Natural killer cell (primary cell): Measurements from ENCODE around the gene ITGB5. TPM values are rescaled to one million over a fixed set of nuclear protein-coding genes. Genes with fewer than 3 reads are reported as not detected.

ENCODE experiments used
- ATAC-seq, 3 donors: fragments of 150-1000 bp in 2 of 3; fragments of 200-7000 bp in 1 of 3; cut with Tn5 transposase; 1 replicate in 1 of 3; 2 replicates in 2 of 3; pipeline ENCODE4 v1.10.0; 2021; ENCODE audit warnings: mild to moderate bottlenecking in 2 of 3, moderate library complexity in 2 of 3
- DNase-seq, 2 donors: peaks; one replicate each; pipeline versions ENCODE4 v3.0.0 to v3.0.0-alpha.2; 2013 to 2021; ENCODE audit warnings: mixed read lengths in 1 of 2
- H3K27ac ChIP-seq: one replicate; pipeline ENCODE4 v1.5.1; 2013; ENCODE audit warnings: mild to moderate bottlenecking, low read length
- H3K27me3 ChIP-seq: one replicate; pipeline ENCODE4 v1.6.1; 2013; ENCODE audit warnings: low read length; ENCODE audit not compliant: control insufficient read depth, insufficient read depth
- H3K36me3 ChIP-seq: one replicate; pipeline ENCODE4 v1.6.1; 2013; ENCODE audit warnings: low read length; ENCODE audit not compliant: control insufficient read depth, insufficient read depth
- H3K4me1 ChIP-seq: one replicate; pipeline ENCODE4 v1.6.1; 2013; ENCODE audit warnings: low read length; ENCODE audit not compliant: control insufficient read depth, insufficient read depth
- H3K4me3 ChIP-seq: one replicate; pipeline ENCODE4 v1.5.1; 2013; ENCODE audit warnings: low read length
- H3K9me3 ChIP-seq: one replicate; pipeline ENCODE4 v1.6.1; 2013; ENCODE audit warnings: low read length; ENCODE audit not compliant: control insufficient read depth, insufficient read depth
- H3K27ac Mint-ChIP-seq, 2 donors: one replicate each; pipeline ENCODE4 v1.8.0; 2022; ENCODE audit warnings: mild to moderate bottlenecking in 2 of 2, mixed read lengths in 2 of 2, moderate library complexity in 1 of 2
- H3K27me3 Mint-ChIP-seq, 2 donors: one replicate each; pipeline ENCODE4 v1.8.0; 2022; ENCODE audit warnings: low read depth in 2 of 2, mixed read lengths in 2 of 2
- H3K36me3 Mint-ChIP-seq: one replicate; pipeline ENCODE4 v1.8.0; 2022; ENCODE audit warnings: mixed read lengths
- H3K4me1 Mint-ChIP-seq, 2 donors: one replicate each; pipeline ENCODE4 v1.8.0; 2022; ENCODE audit warnings: mixed read lengths in 2 of 2
- H3K4me3 Mint-ChIP-seq: one replicate; pipeline ENCODE4 v1.8.0; 2022; ENCODE audit warnings: mild to moderate bottlenecking, moderate library complexity, mixed read lengths
- H3K9me3 Mint-ChIP-seq, 2 donors: one replicate each; pipeline ENCODE4 v1.8.0; 2022; ENCODE audit warnings: mixed read lengths in 2 of 2
- CTCF ChIP-seq: fragments of 200-600 bp; IDR thresholded peaks from one replicate; pipeline ENCODE4 v1.8.0; 2022; ENCODE audit warnings: antibody characterized with exemption
- WGBS: methylation state at CpG from one replicate; pipeline ENCODE4 v1.1.7; 2013; ENCODE audit warnings: missing lambda C conversion rate; ENCODE audit not compliant: insufficient coverage; 5-methylcytosine and 5-hydroxymethylcytosine counted together
- intact Hi-C: fragments of 100-400 bp; cut with micrococcal nuclease; formaldehyde crosslinking; loops from one replicate; pipeline ENCODE4 v1.14.2; 2022
- total RNA-seq, 4 donors: library from RNA; stranded (reverse); fragments of 120-200 nt in 1 of 4; gene quantifications; one replicate each; pipeline versions ENCODE4 v1.2.3 to v1.2.4, GENCODE V29; 2013 to 2022

ITGB5 gene
- total RNA-seq, 3 donors from 2014 or later (not counting 1 experiment from before 2014, with no cell fraction given), result 1.0 to 8.4 (median 5.4) TPM

- peaks cover 0 to 11% of the 10 kb centered on the region in 2 donors for H3K27me3 Mint-ChIP-seq
- H3K4me1 Mint-ChIP-seq, result peaks cover 41 to 60% of the 10 kb centered on the region in 2 donors
- Histone ChIP-seq H3K4me1 (peaks cover 52% of the 10 kb centered on the region), H3K27me3 (no peaks in the 10 kb centered on the region), H3K9me3 (no peaks in the 10 kb centered on the region), H3K27ac (no peak overlapping the region), H3K36me3 (no peaks in the 10 kb centered on the region), H3K4me3 (no peak overlapping the region)
- H3K9me3 Mint-ChIP-seq, result no peaks in the 10 kb centered on the region
- no peak overlapping the region for H3K4me3 Mint-ChIP-seq
- ATAC-seq (no peak), DNase-seq (no peak)
- no peak for TF ChIP-seq CTCF
- intact Hi-C loops, result no loop called here
- 93% methylated on average over 5 of the region's 8 CpGs for WGBS
- H3K27ac Mint-ChIP-seq, result no peak overlapping the region
- H3K36me3 Mint-ChIP-seq, result no peaks in the 10 kb centered on the region
Observed at GRCh38 chr3:124781476-124782376, 105.4 kb downstream of the ITGB5 start.

GRCh38 chr3:124780761-124781475, 106.2 kb downstream of the ITGB5 start:
- no peak for TF ChIP-seq CTCF
- Mint-ChIP-seq H3K27ac (no peak overlapping the region), H3K27me3 (peaks cover 0 to 11% of the 10 kb centered on the region in 2 donors), H3K4me1 (peaks cover 34 to 58% of the 10 kb centered on the region in 2 donors), H3K36me3 (no peaks in the 10 kb centered on the region), H3K9me3 (no peaks in the 10 kb centered on the region), H3K4me3 (no peak overlapping the region)
- 60% methylated on average over 13 of the region's 15 CpGs for WGBS
- Histone ChIP-seq H3K9me3 (no peaks in the 10 kb centered on the region), H3K27ac (no peak overlapping the region), H3K27me3 (no peaks in the 10 kb centered on the region), H3K4me3 (no peak overlapping the region), H3K4me1 (peaks cover 44% of the 10 kb centered on the region), H3K36me3 (no peaks in the 10 kb centered on the region)
- DNase-seq, result no peak
- no peak for ATAC-seq
- intact Hi-C loops, result no loop called here

GRCh38 chr3:124780356-124780755, 106.8 kb downstream of the ITGB5 start:
- intact Hi-C loops, result no loop called here
- H3K4me3 Mint-ChIP-seq, result no peak overlapping the region
- H3K27ac ChIP-seq, result no peak overlapping the region

More at GRCh38 chr3:124780356-124780755, 106.8 kb downstream of the ITGB5 start:
- Mint-ChIP-seq H3K4me1 (peaks cover 28 to 52% of the 10 kb centered on the region in 2 donors), H3K36me3 (no peaks in the 10 kb centered on the region), H3K9me3 (no peaks in the 10 kb centered on the region), H3K27me3 (peaks cover 0 to 11% of the 10 kb centered on the region in 2 donors), H3K27ac (no peak overlapping the region)
- WGBS, result 69% methylated on average over 7 of the region's 8 CpGs
- TF ChIP-seq CTCF, result no peak
- H3K27me3 ChIP-seq, result no peaks in the 10 kb centered on the region
- ATAC-seq, result no peak
- H3K36me3 ChIP-seq, result no peaks in the 10 kb centered on the region
- H3K9me3 ChIP-seq, result no peaks in the 10 kb centered on the region
- DNase-seq, result no peak
- no peak overlapping the region for H3K4me3 ChIP-seq
- H3K4me1 ChIP-seq, result peaks cover 39% of the 10 kb centered on the region
